H1 (cell line): ENCODE measurements around the gene CLDN2. TPM values are rescaled to one million over a fixed set of nuclear protein-coding genes. Genes with fewer than 3 reads are reported as not detected.

Experiments
- CTCF ChIA-PET: fragments of 300-600 bp; sonication (Branson Sonifier 250); formaldehyde crosslinking; loops from one replicate; lab custom pipeline; 2021; ENCODE audit not compliant: partially characterized antibody; lab: Charles Lee
- POLR2A ChIA-PET: fragments of 300-600 bp; sonication (Branson Sonifier 250); formaldehyde crosslinking; loops from one replicate; lab custom pipeline; 2021; ENCODE audit warnings: inconsistent platforms; ENCODE audit not compliant: partially characterized antibody; lab: Charles Lee
- DNase-seq, 2 experiments: peaks; one replicate each; pipeline versions ENCODE4 v3.0.0 to v3.0.0-alpha.2; 2010 to 2022; ENCODE audit warnings: low spot score in 2 of 2, low read depth in 1 of 2, mixed read lengths in 1 of 2
- FAIRE-seq: peaks from 2 replicates; lab custom pipeline; 2011; peaks lifted over from hg19 to GRCh38; lab: Jason Lieb, UNC
- H2AFZ ChIP-seq: 2 replicates; pipeline ENCODE4 v1.8.1; 2012; ENCODE audit warnings: low read length, inconsistent platforms
- H2AK5ac ChIP-seq: 2 replicates; pipeline ENCODE4 v1.6.1; 2013; ENCODE audit warnings: low read depth, low read length
- H2BK120ac ChIP-seq: replicated peaks from 2 replicates; pipeline ENCODE3; 2013; ENCODE audit warnings: low read depth, low read length, inconsistent platforms
- H2BK12ac ChIP-seq: 2 replicates; pipeline ENCODE4 v1.6.1; 2013; ENCODE audit warnings: low read depth, low read length
- H2BK15ac ChIP-seq: 2 replicates; pipeline ENCODE4 v1.6.1; 2013; ENCODE audit warnings: low read length
- H2BK20ac ChIP-seq: 2 replicates; pipeline ENCODE4 v1.6.1; 2013; ENCODE audit warnings: low read length
- H2BK5ac ChIP-seq: 2 replicates; pipeline ENCODE4 v1.6.1; 2013; ENCODE audit warnings: low read depth, low read length
- H3K14ac ChIP-seq: 2 replicates; pipeline ENCODE4 v1.6.1; 2013; ENCODE audit warnings: inconsistent platforms; ENCODE audit not compliant: insufficient read length
- H3K18ac ChIP-seq: 2 replicates; pipeline ENCODE4 v1.6.1; 2013; ENCODE audit warnings: low read length; ENCODE audit errors: extremely low read depth
- H3K23ac ChIP-seq: 2 replicates; pipeline ENCODE4 v1.6.1; 2013; ENCODE audit warnings: inconsistent platforms; ENCODE audit not compliant: insufficient read length
- H3K23me2 ChIP-seq: 2 replicates; pipeline ENCODE4 v1.6.1; 2013; ENCODE audit warnings: low read depth, low read length
- H3K27ac ChIP-seq: 2 replicates; pipeline ENCODE4 v1.6.1; 2011; ENCODE audit warnings: low read depth, low read length, inconsistent platforms
- H3K27me3 ChIP-seq, 4 experiments: replicated peaks in 1 of 4; 1 replicate in 1 of 4; 2 replicates in 3 of 4; pipeline versions ENCODE4 v1.6.1 to v1.8.1; 2011 to 2013; ENCODE audit warnings: low read length in 3 of 4, mild to moderate bottlenecking in 3 of 4, inconsistent platforms in 2 of 4, mixed read lengths in 2 of 4, moderate library complexity in 1 of 4; ENCODE audit not compliant: control insufficient read depth in 3 of 4, insufficient read depth in 3 of 4; ENCODE audit errors: extremely low read depth in 1 of 4
- H3K36me3 ChIP-seq, 4 experiments: 2 replicates each; pipeline versions ENCODE4 v1.6.1 to v1.8.1; 2011 to 2013; ENCODE audit warnings: mild to moderate bottlenecking in 4 of 4, low read length in 3 of 4, moderate library complexity in 2 of 4, control low read depth in 1 of 4, inconsistent platforms in 1 of 4; ENCODE audit not compliant: insufficient read depth in 4 of 4, control insufficient read depth in 2 of 4
- H3K4ac ChIP-seq: replicated peaks from 2 replicates; pipeline ENCODE3; 2013; ENCODE audit warnings: low read length, low read depth, mixed read lengths, inconsistent platforms; ENCODE audit not compliant: insufficient read length
- H3K4me1 ChIP-seq, 4 experiments: replicated peaks in 1 of 4; 1 replicate in 1 of 4; 2 replicates in 3 of 4; pipeline versions ENCODE4 v1.6.1 to v1.8.1; 2011 to 2013; ENCODE audit warnings: low read length in 3 of 4, inconsistent platforms in 2 of 4, mixed read lengths in 1 of 4; ENCODE audit not compliant: insufficient read depth in 4 of 4, control insufficient read depth in 3 of 4
- H3K4me2 ChIP-seq, 2 experiments: 2 replicates each; pipeline versions ENCODE4 v1.6.1 to v1.8.1; 2011 to 2013; ENCODE audit warnings: low read depth in 2 of 2, low read length in 2 of 2, control low read depth in 1 of 2, inconsistent platforms in 1 of 2, mild to moderate bottlenecking in 1 of 2; ENCODE audit not compliant: insufficient read depth in 1 of 2
- H3K4me3 ChIP-seq, 4 experiments: fragments of 200-600, 300-600 bp in 1 of 4; sonication (generic), shearing (Covaris generic), sonication (Bioruptor Twin) in 1 of 4; 2 replicates each; pipeline versions ENCODE4 v1.5.1 to v1.8.1; 2011 to 2016; ENCODE audit warnings: low read length in 4 of 4, low read depth in 3 of 4, control low read depth in 2 of 4, inconsistent platforms in 2 of 4, mild to moderate bottlenecking in 2 of 4, mixed read lengths in 1 of 4, moderate library complexity in 1 of 4; ENCODE audit not compliant: insufficient read depth in 2 of 4; ENCODE audit errors: extremely low read depth in 1 of 4
- H3K56ac ChIP-seq: replicated peaks from 2 replicates; pipeline ENCODE3; 2013; ENCODE audit warnings: low read depth, mild to moderate bottlenecking, mixed read lengths, low read length, inconsistent platforms; ENCODE audit not compliant: insufficient read length
- H3K79me1 ChIP-seq: 2 replicates; pipeline ENCODE4 v1.6.1; 2013; ENCODE audit warnings: low read depth, low read length, control low read depth
- H3K79me2 ChIP-seq, 2 experiments: 2 replicates each; pipeline versions ENCODE4 v1.6.1 to v1.8.1; 2012 to 2013; ENCODE audit warnings: low read length in 2 of 2, mild to moderate bottlenecking in 2 of 2, inconsistent platforms in 1 of 2; ENCODE audit not compliant: insufficient read depth in 2 of 2, control insufficient read depth in 1 of 2
- H3K9ac ChIP-seq, 4 experiments: replicated peaks in 1 of 4; 1 replicate in 1 of 4; 2 replicates in 3 of 4; pipeline versions ENCODE4 v1.6.1 to v1.8.1; 2011 to 2013; ENCODE audit warnings: low read depth in 3 of 4, low read length in 3 of 4, control low read depth in 2 of 4, mild to moderate bottlenecking in 2 of 4, moderate library complexity in 2 of 4, inconsistent platforms in 1 of 4; ENCODE audit errors: extremely low read depth in 1 of 4
- H3K9me3 ChIP-seq, 2 experiments: 2 replicates each; pipeline versions ENCODE4 v1.6.1 to v1.8.1; 2012 to 2013; ENCODE audit warnings: mild to moderate bottlenecking in 2 of 2, moderate library complexity in 2 of 2, control low read depth in 1 of 2, inconsistent platforms in 1 of 2, low read depth in 1 of 2, low read length in 1 of 2, mixed read lengths in 1 of 2; ENCODE audit not compliant: insufficient read depth in 2 of 2
- H4K20me1 ChIP-seq, 2 experiments: replicated peaks in 1 of 2; 2 replicates each; pipeline versions ENCODE3 to v1.8.1; 2011 to 2013; ENCODE audit warnings: inconsistent platforms in 2 of 2, low read length in 2 of 2, mild to moderate bottlenecking in 1 of 2; ENCODE audit not compliant: insufficient read depth in 2 of 2, control insufficient read depth in 1 of 2
- H4K5ac ChIP-seq: 2 replicates; pipeline ENCODE4 v1.6.1; 2013; ENCODE audit warnings: low read length, low read depth, mixed read lengths, inconsistent platforms; ENCODE audit not compliant: insufficient read length
- H4K8ac ChIP-seq: 2 replicates; pipeline ENCODE4 v1.8.0; 2013; ENCODE audit warnings: mild to moderate bottlenecking, moderate library complexity, low read length, inconsistent platforms; ENCODE audit not compliant: insufficient read depth; ENCODE audit errors: extremely low read depth
- H4K91ac ChIP-seq: replicated peaks from 2 replicates; pipeline ENCODE3; 2013; ENCODE audit warnings: low read length, mixed read lengths, inconsistent platforms; ENCODE audit not compliant: insufficient read length
- BCL11A ChIP-seq, 2 experiments: IDR thresholded peaks; one replicate each; pipeline ENCODE4 v1.6.1; 2011; ENCODE audit warnings: low read depth in 2 of 2, low read length in 2 of 2, mild to moderate bottlenecking in 2 of 2
- POU5F1 ChIP-seq: IDR thresholded peaks from 2 replicates; pipeline ENCODE4 v1.6.1; 2011; ENCODE audit warnings: low read depth, mild to moderate bottlenecking, low read length, moderate library complexity
- SAP30 ChIP-seq: fragments of 300-600 bp; sonication (generic); IDR thresholded peaks from 2 replicates; pipeline ENCODE4 v1.7.1; 2012; ENCODE audit warnings: low read length, moderate library complexity, mild to moderate bottlenecking, inconsistent platforms; ENCODE audit not compliant: insufficient read depth, insufficient replicate concordance
- SIN3A ChIP-seq, 2 experiments: IDR thresholded peaks in 1 of 2; conservative IDR thresholded peaks in 1 of 2; 2 replicates each; pipeline ENCODE4 v1.6.1; 2011 to 2012; ENCODE audit warnings: low read length in 2 of 2, improper control_type of control experiment in 1 of 2, low read depth in 1 of 2, mild to moderate bottlenecking in 1 of 2
- SIX5 ChIP-seq: IDR thresholded peaks from 2 replicates; pipeline ENCODE4 v1.6.1; 2011; ENCODE audit warnings: mild to moderate bottlenecking, low read depth, low read length
- SP1 ChIP-seq: IDR thresholded peaks from 2 replicates; pipeline ENCODE4 v1.6.1; 2011; ENCODE audit warnings: low read depth, low read length
- SUZ12 ChIP-seq: fragments of 200-600 bp; sonication (generic); IDR thresholded peaks from 2 replicates; pipeline ENCODE4 v1.6.1; 2012; ENCODE audit warnings: mild to moderate bottlenecking, inconsistent platforms, low read length, moderate library complexity, mixed read lengths
- TCF12 ChIP-seq: IDR thresholded peaks from 2 replicates; pipeline ENCODE4 v1.6.1; 2011; ENCODE audit warnings: low read depth, mild to moderate bottlenecking, low read length
- USF2 ChIP-seq: IDR thresholded peaks from 2 replicates; pipeline ENCODE4 v1.6.1; 2011; ENCODE audit warnings: low read length, improper control_type of control experiment
- WGBS, 2 experiments: shearing (Covaris generic) in 1 of 2; methylation state at CpG; one replicate each; pipeline versions ENCODE4 v1.1.6 to v1.1.7; 2013 to 2015; ENCODE audit warnings: low lambda C conversion rate in 2 of 2, mixed read lengths in 2 of 2, inconsistent platforms in 1 of 2, low coverage in 1 of 2, missing lambda C conversion rate in 1 of 2; ENCODE audit not compliant: insufficient replicate concordance in 2 of 2, insufficient coverage in 1 of 2, insufficient read length in 1 of 2; ENCODE audit errors: extremely low coverage in 1 of 2, missing lambda C conversion rate in 1 of 2; 5-methylcytosine and 5-hydroxymethylcytosine counted together
- polyA plus RNA-seq, 7 experiments: library from polyadenylated mRNA; depleted of rRNA in 3 of 7; stranded (reverse) in 5 of 7; unstranded in 2 of 7; fragments of >200 nt in 5 of 7; fragments of 200-250 nt in 2 of 7; gene quantifications; 1 replicate in 5 of 7; 2 replicates in 1 of 7; 4 replicates in 1 of 7; pipeline versions ENCODE4 v1.2.1 to v1.2.3, GENCODE V29; 2011 to 2013; ENCODE audit warnings: missing spikeins in 2 of 7, mixed read lengths in 2 of 7
- total RNA-seq: library from RNA; stranded (reverse); fragmentation: NEBNext Ultra II Directional; extraction: Animal tissue kit (Norgen Biotek cat#: 25700); gene quantifications from 2 replicates; pipeline ENCODE4 v1.2.1, GENCODE V29; 2021

The CLDN2 gene
- total and polyA plus RNA-seq, 2 of the 8 experiments (the other 6 are each of a cell fraction or from before 2014, with no cell fraction given) = 0.02 TPM; not detected in 1

GRCh38 chrX:106955004-106955772 lies 35.0 kb downstream of the CLDN2 start:
- Histone ChIP-seq H3K27ac (no peak overlapping the region), H2BK20ac (no peak overlapping the region), H4K5ac (no peak overlapping the region), H3K18ac (no peak overlapping the region), H3K4ac (no peak overlapping the region), H4K20me1 (no peaks in the 10 kb centered on the region), H3K23ac (no peak overlapping the region), H3K4me1 (no peaks in the 10 kb centered on the region), H3K9ac (no peak overlapping the region), H3K14ac (no peak overlapping the region), H3K56ac (no peak overlapping the region), H4K91ac (no peak overlapping the region), H2BK5ac (no peak overlapping the region), H2BK15ac (no peak overlapping the region), H3K4me2 (no peak overlapping the region), H2BK12ac (no peak overlapping the region), H4K8ac (no peak overlapping the region), H2AK5ac (no peak overlapping the region), H3K36me3 (no peaks in the 10 kb centered on the region; a peak in 1 of 8 replicates), H2BK120ac (no peak overlapping the region), H2AFZ (no peak overlapping the region), H3K79me1 (no peaks in the 10 kb centered on the region), H3K9me3 (no peaks in the 10 kb centered on the region), H3K27me3 (no peaks in the 10 kb centered on the region), H3K23me2 (no peaks in the 10 kb centered on the region), H3K79me2 (no peaks in the 10 kb centered on the region), H3K4me3 (no peak overlapping the region)
- FAIRE-seq = no peak
- 82% methylated on average over 1 of the region's 1 CpG; no CpG with 5 or more reads in 1 of the 2 experiments for WGBS, 2 experiments
- TF ChIP-seq SP1 (no peak), BCL11A (IDR thresholded peaks at IDR 0.05; ENCODE audit: low read depth in 2 of 2, low read length in 2 of 2) (no peak), SIN3A (conservative IDR thresholded peaks at IDR 0.05 in 1 of 2, IDR thresholded peaks at IDR 0.05 in 1 of 2; ENCODE audit: low read depth in 1 of 2, low read length in 2 of 2) (no peak), POU5F1 (no peak), SUZ12 (no peak), TCF12 (no peak), USF2 (no peak), SIX5 (no peak), SAP30 (no peak)
- CTCF ChIA-PET = interaction anchor here (0.5 kb wide), 1 partner anchor 264 kb away, joined by 7 read pairs; no protein-coding TSS in a partner anchor
- DNase-seq = no peak
- POLR2A ChIA-PET = no interaction called here
